Fibroblast of the aortic adventitia (primary cell): ENCODE results near the gene ZNF534. TPM values are rescaled to one million over a fixed set of nuclear protein-coding genes. Genes with fewer than 3 reads are reported as not detected.
A peak's percentile ranks its signal among the peaks of the same experiment; 100 is the strongest.

Experiments
- DNase-seq: peaks from one replicate; pipeline ENCODE4 v3.0.0-alpha.2; 2010; ENCODE audit warnings: low read depth
- H3K4me3 ChIP-seq: 2 replicates; pipeline ENCODE4 v1.5.1; 2011; ENCODE audit warnings: low read depth, mild to moderate bottlenecking, control low read depth, low read length, moderate library complexity
- total RNA-seq: library from RNA; depleted of rRNA; stranded (reverse); fragments of >200 nt; gene quantifications from 2 replicates; pipeline ENCODE4 v1.2.3, GENCODE V29; 2012; ENCODE audit warnings: low replicate concordance
- TF ChIP-seq, protein P1 (sequence below): IDR thresholded peaks from 2 replicates; pipeline ENCODE4 v1.5.1; 2011; ENCODE audit warnings: mild to moderate bottlenecking, low read length, control low read depth, inconsistent platforms; ENCODE audit not compliant: insufficient read depth

ZNF534 gene
- total RNA-seq: not detected in 2 replicates

DNA sequence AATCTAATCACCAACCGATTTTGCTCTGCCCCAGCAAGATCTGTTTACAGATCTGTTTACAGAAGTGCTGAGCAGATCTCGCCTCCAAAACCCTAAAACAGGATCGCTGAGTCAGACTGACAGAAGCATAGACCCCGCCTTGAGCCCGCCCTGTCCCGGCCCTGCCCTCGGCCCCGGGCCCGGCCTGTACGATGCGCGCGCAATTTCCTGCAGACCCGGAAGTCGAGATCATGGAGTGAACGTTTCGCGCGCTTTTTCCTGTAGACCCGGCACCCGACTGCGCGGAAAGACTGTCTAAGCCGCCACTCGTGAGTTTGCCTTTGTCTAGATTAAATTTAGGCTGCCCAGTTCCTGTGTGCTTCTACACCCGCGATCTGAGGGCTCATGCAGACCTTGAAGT lies at the start of gene ZNF534:
ZNF534 (plus strand) TSS at position 212 of the 400 bp plus-strand sequence. CDS start 2,327 bp downstream, outside the sequence.
- TF ChIP-seq, protein P1, sequence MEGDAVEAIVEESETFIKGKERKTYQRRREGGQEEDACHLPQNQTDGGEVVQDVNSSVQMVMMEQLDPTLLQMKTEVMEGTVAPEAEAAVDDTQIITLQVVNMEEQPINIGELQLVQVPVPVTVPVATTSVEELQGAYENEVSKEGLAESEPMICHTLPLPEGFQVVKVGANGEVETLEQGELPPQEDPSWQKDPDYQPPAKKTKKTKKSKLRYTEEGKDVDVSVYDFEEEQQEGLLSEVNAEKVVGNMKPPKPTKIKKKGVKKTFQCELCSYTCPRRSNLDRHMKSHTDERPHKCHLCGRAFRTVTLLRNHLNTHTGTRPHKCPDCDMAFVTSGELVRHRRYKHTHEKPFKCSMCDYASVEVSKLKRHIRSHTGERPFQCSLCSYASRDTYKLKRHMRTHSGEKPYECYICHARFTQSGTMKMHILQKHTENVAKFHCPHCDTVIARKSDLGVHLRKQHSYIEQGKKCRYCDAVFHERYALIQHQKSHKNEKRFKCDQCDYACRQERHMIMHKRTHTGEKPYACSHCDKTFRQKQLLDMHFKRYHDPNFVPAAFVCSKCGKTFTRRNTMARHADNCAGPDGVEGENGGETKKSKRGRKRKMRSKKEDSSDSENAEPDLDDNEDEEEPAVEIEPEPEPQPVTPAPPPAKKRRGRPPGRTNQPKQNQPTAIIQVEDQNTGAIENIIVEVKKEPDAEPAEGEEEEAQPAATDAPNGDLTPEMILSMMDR: no peak
- H3K4me3 ChIP-seq: no peak within 1 kb of the TSS
- DNase-seq: no peak

DNA sequence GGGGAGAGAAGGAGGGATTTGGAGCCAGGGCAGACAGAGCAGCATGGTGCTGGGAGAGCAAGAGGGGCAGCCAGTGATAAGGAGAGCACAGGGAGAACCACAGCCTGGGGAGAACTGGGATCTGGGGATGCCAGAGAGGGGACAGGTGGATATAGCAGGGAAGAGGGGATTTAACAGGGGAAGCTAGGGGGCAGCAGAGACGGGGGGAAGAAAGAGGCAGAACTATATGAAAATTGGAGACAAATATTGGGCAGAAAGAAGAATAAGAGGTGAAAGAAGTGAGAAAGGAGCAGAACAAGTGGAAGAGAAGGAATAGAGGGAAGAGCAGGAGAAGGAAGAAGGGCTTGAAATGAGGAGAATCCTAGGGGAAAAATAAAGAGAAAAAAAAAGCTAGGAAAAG lies 37.8 kb upstream of the ZNF534 start:
- TF ChIP-seq, protein P1: no peak
- no peak for DNase-seq
- no peak overlapping the region for H3K4me3 ChIP-seq

DNA sequence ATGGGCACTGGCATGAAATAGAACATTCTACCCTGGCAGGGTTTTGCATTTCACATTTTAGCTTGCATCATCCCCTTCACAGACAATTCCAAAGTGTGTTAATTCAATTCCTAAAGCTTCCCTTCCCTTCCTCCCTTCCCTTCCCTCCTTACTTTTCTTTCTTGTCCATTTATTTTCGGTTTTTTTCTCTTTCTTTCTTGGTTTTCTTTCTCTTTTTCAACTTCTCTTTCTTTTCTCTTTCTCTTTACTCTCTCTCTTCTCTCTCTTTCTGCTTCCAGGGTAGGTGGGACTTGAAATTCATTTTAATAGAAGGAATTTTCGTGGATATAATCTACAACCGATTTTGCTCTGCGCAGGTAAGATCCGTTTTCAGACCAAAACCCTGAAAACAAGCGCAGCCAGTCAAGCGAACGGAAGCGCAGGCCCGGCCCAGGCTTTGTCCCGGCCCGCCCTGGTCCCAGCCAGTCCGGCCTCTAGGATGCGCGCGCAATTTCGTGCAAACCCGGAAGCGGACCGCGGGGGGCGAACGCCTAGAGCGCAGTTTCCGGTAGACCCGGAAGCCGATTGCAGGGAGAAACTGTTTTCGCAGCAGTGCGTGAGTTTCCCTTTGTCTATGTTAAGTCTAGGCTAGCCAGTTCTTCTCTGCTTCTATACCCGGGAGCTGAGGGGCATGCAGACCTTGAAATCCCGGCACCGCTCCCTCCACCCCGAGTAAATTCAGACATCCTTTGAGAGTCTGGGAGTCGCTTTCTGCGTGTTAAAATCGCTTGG lies 31.5 kb upstream of the ZNF534 start, which contains the start of gene ZNF528:
ZNF528 (plus strand) TSS at position 540 of the 771 bp plus-strand sequence. CDS start 4,165 bp downstream, outside the sequence.
- H3K4me3 ChIP-seq: peak within 1 kb of the TSS; percentile 94
- TF ChIP-seq, protein P1: no peak
- DNase-seq: peak; percentile 93

DNA sequence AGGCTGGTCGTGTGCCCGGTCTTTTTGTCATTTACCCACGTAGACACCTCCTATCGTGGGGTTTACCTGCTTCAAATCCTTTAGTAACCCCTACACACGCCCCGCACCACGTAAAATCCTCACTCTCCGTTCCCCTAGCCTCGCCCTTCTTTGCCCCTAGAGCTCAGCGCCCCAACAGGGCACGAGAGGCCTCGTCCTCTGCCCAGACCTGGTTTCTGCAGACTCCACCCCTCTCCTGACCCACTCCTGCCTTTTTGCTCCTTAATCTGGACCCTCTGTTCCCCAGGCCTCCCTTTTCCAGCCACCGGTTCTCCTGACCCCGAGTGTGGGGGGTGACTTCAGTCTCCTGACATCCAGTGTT lies 30.9 kb upstream of the ZNF534 start:
- DNase-seq: no peak
- TF ChIP-seq, protein P1: no peak
- H3K4me3 ChIP-seq: peak overlapping the region; percentile 94

DNA sequence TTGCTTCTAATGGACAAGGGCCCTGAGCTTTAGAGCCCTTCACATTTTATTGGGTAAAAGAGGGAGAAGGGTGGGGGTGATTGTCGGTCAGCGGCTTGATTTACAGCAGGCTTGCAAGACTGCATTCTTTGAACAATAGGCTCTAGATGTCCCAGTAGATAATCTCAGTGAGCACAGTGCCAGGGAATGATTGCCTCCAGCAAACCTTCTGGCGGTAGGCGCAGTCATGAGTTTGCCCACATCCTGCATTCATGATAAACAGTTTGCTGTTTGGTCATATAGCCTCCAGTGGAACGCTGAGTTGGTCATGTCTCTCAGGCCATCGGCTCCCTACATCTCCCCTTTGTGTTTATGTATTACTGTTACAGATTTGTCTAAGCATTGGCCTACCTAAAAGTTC lies 18.7 kb upstream of the ZNF534 start:
- TF ChIP-seq, protein P1: no peak
- H3K4me3 ChIP-seq: no peak overlapping the region
- DNase-seq: no peak

DNA sequence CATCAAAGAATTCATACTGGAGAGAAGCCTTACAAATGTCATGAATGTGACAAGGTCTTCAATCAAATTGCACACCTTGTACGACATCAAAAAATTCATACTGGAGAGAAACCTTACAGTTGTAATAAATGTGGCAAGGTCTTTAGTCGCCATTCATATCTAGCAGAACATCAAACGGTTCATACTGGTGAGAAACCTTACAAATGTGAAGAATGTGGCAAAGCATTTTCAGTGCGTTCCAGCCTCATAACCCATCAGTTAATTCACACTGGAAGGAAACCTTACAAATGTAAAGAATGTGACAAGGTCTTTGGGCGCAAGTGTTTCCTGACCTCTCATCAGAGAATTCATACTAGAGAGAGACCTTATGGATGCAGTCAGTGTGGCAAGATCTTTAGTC lies 13.2 kb upstream of the ZNF534 start:
- TF ChIP-seq, protein P1: no peak
- DNase-seq: no peak
- H3K4me3 ChIP-seq: no peak overlapping the region
